Amygdala (tissue), 56 donors: ENCODE data around the gene PNLDC1.
"Not testable (repeated sequence)": the region's sequence is repeated elsewhere in the genome, so short reads cannot be mapped to it uniquely, and the experiment has no call there.

Experiments used
- DNase-seq, 56 donors: peaks; one replicate each; lab custom pipeline; 2025; lab: John Stamatoyannopoulos, UW

PNLDC1 gene

GRCh38 chr6:159817951-159818739 lies 18.1 kb downstream of the PNLDC1 start:
- no peak for DNase-seq

GRCh38 chr6:159819098-159819497 lies 19.0 kb downstream of the PNLDC1 start:
- DNase-seq = no peak

- no peak for DNase-seq
Measured at GRCh38 chr6:159819932-159820640, 20.0 kb downstream of the PNLDC1 start.

- DNase-seq = no peak
Measured at GRCh38 chr6:159821122-159821521, 21.0 kb downstream of the PNLDC1 start.

GRCh38 chr6:159821726-159822125 lies 21.6 kb downstream of the PNLDC1 start:
- DNase-seq = no peak

GRCh38 chr6:159823953-159824352 lies 23.9 kb downstream of the PNLDC1 start:
- DNase-seq = no peak

GRCh38 chr6:159824690-159825089 lies 24.6 kb downstream of the PNLDC1 start:
- DNase-seq = not testable (repeated sequence)

- no peak for DNase-seq
Measured at GRCh38 chr6:159826004-159826403, 25.9 kb downstream of the PNLDC1 start.

GRCh38 chr6:159826968-159827647 lies 27.0 kb downstream of the PNLDC1 start:
- no peak for DNase-seq

GRCh38 chr6:159828074-159828473 lies 28.0 kb downstream of the PNLDC1 start:
- DNase-seq = no peak

GRCh38 chr6:159829526-159829925 lies 29.4 kb downstream of the PNLDC1 start:
- DNase-seq = no peak

GRCh38 chr6:159830501-159831372 lies 30.7 kb downstream of the PNLDC1 start:
- no peak for DNase-seq

GRCh38 chr6:159831373-159831679 lies 31.2 kb downstream of the PNLDC1 start:
- DNase-seq = no peak

GRCh38 chr6:159832946-159833345 lies 32.9 kb downstream of the PNLDC1 start:
- no peak for DNase-seq

- DNase-seq = no peak
Measured at GRCh38 chr6:159833556-159833955, 33.5 kb downstream of the PNLDC1 start.

- no peak for DNase-seq
Measured at GRCh38 chr6:159833997-159834603, 34.0 kb downstream of the PNLDC1 start.

GRCh38 chr6:159836718-159837490 lies 36.8 kb downstream of the PNLDC1 start:
- no peak for DNase-seq

- no peak for DNase-seq
Measured at GRCh38 chr6:159837511-159837910, 37.4 kb downstream of the PNLDC1 start.

GRCh38 chr6:159838020-159838744 lies 38.1 kb downstream of the PNLDC1 start:
- DNase-seq = no peak
